K562 (cell line): ENCODE measurements around the gene RIPOR1. TPM values are rescaled to one million over a fixed set of nuclear protein-coding genes. Genes with fewer than 3 reads are reported as not detected.

Experiments
- CREB1 ChIP-seq, 2 experiments: sonication (generic) in 1 of 2; formaldehyde crosslinking in 1 of 2; IDR thresholded peaks; 2 replicates each; pipeline versions ENCODE4 v1.6.1 to v1.8.0; 2012 to 2022; ENCODE audit warnings: inconsistent platforms in 1 of 2, mild to moderate bottlenecking in 1 of 2, missing genetic modification reagents in 1 of 2, moderate library complexity in 1 of 2
- FOXA3 ChIP-seq, 2 experiments: fragments of 450-650 bp in 1 of 2; sonication (generic) in 1 of 2; formaldehyde crosslinking; IDR thresholded peaks in 1 of 2; conservative IDR thresholded peaks in 1 of 2; 2 replicates each; pipeline versions ENCODE4 v1.4.0 to v1.8.0; 2020 to 2022; ENCODE audit warnings: mild to moderate bottlenecking in 2 of 2, missing genetic modification reagents in 1 of 2
- HMGN3 ChIP-seq: IDR thresholded peaks from 2 replicates; pipeline ENCODE4 v1.6.1; 2011; ENCODE audit warnings: borderline replicate concordance, low read depth, mild to moderate bottlenecking, mixed read lengths, low read length; ENCODE audit not compliant: insufficient read length; ENCODE audit errors: extremely low read depth
- PRPF4 ChIP-seq: fragments of 200-400 bp; formaldehyde crosslinking; IDR thresholded peaks from one replicate; pipeline ENCODE4 v1.6.1; 2017; ENCODE audit warnings: low read length, low read depth, mild to moderate bottlenecking; ENCODE audit not compliant: insufficient read depth, poor library complexity, severe bottlenecking
- PTTG1 ChIP-seq: fragments of 450-650 bp; IDR thresholded peaks from 2 replicates; pipeline ENCODE4 v1.6.1; 2016; ENCODE audit warnings: low read depth, mild to moderate bottlenecking, missing genetic modification characterization, missing compliant biosample characterization
- RHOXF2B ChIP-seq: fragments of 250-450 bp; sonication (Bioruptor Pico); conservative IDR thresholded peaks from 2 replicates; pipeline ENCODE4 v1.5.1; 2021
- SMC3 ChIP-seq: conservative IDR thresholded peaks from 2 replicates; pipeline ENCODE4 v1.6.1; 2011; ENCODE audit warnings: low read depth, low read length, improper control_type of control experiment; ENCODE audit not compliant: insufficient read depth
- SP1 ChIP-seq: sonication (generic); formaldehyde crosslinking; IDR thresholded peaks from 2 replicates; pipeline ENCODE4 v1.8.1; 2022; ENCODE audit warnings: mild to moderate bottlenecking, missing genetic modification reagents
- STAT5B ChIP-seq: fragments of 250-450 bp; sonication (Bioruptor Pico); IDR thresholded peaks from 2 replicates; pipeline ENCODE4 v1.8.0; 2021; ENCODE audit warnings: mild to moderate bottlenecking, inconsistent platforms
- TFAM ChIP-seq: fragments of 250-450 bp; sonication (Bioruptor Pico); conservative IDR thresholded peaks from 2 replicates; pipeline ENCODE4 v1.5.0; 2021; ENCODE audit warnings: mild to moderate bottlenecking, moderate library complexity
- ZNF253 ChIP-seq: fragments of 250-450 bp; sonication (Bioruptor Pico); conservative IDR thresholded peaks from 2 replicates; pipeline ENCODE4 v1.6.1; 2021; ENCODE audit warnings: mild to moderate bottlenecking
- ZNF75A ChIP-seq: fragments of 450-650 bp; formaldehyde crosslinking; IDR thresholded peaks from 2 replicates; pipeline ENCODE4 v1.4.0; 2020; ENCODE audit warnings: mild to moderate bottlenecking
- polyA plus RNA-seq, 8 experiments: library from polyadenylated mRNA; depleted of rRNA in 4 of 8; stranded (reverse) in 5 of 8; unstranded in 3 of 8; fragments of >200 nt; fragmentation: Nextera tagmentation in 2 of 8; fragmentation: Illumina TruSeq in 1 of 8; extraction: Ambion mirVana in 2 of 8; extraction: Trizol in 1 of 8; gene quantifications; 2 replicates each; pipeline versions ENCODE4 v1.2.1 to v1.2.3, GENCODE V29; 2011 to 2014; ENCODE audit warnings: inconsistent platforms in 1 of 8, missing spikeins in 1 of 8
- total RNA-seq, 7 experiments: library from RNA; depleted of rRNA in 6 of 7; stranded (reverse); fragments of >200 nt in 6 of 7; fragmentation: Illumina TruSeq in 2 of 7; extraction: Trizol in 2 of 7; gene quantifications; 2 replicates each; pipeline versions ENCODE4 v1.2.1 to v1.2.3, GENCODE V29; 2011 to 2021; ENCODE audit warnings: low replicate concordance in 1 of 7
- TF ChIP-seq, protein P1 (sequence below): IDR thresholded peaks from 2 replicates; pipeline ENCODE4 v1.6.1; 2011; ENCODE audit warnings: borderline replicate concordance, low read depth, mild to moderate bottlenecking, moderate library complexity, low read length; ENCODE audit not compliant: insufficient read depth, poor library complexity, severe bottlenecking
- TF ChIP-seq, protein P2 (sequence below): fragments of 200-400 bp; formaldehyde crosslinking; IDR thresholded peaks from 2 replicates; pipeline ENCODE4 v1.6.1; 2017; ENCODE audit warnings: mild to moderate bottlenecking, low read depth, low read length, moderate library complexity
- TF ChIP-seq, protein P3 (sequence below): sonication (generic); formaldehyde crosslinking; IDR thresholded peaks from 2 replicates; pipeline ENCODE4 v1.8.0; 2022; ENCODE audit warnings: mild to moderate bottlenecking, low read depth, missing genetic modification reagents

The RIPOR1 gene
- total and polyA plus RNA-seq, 9 of the 15 experiments (the other 6 are each of a cell fraction or from before 2014, with no cell fraction given), result 0.36 to 31.1 (median 3.0) TPM

DNA sequence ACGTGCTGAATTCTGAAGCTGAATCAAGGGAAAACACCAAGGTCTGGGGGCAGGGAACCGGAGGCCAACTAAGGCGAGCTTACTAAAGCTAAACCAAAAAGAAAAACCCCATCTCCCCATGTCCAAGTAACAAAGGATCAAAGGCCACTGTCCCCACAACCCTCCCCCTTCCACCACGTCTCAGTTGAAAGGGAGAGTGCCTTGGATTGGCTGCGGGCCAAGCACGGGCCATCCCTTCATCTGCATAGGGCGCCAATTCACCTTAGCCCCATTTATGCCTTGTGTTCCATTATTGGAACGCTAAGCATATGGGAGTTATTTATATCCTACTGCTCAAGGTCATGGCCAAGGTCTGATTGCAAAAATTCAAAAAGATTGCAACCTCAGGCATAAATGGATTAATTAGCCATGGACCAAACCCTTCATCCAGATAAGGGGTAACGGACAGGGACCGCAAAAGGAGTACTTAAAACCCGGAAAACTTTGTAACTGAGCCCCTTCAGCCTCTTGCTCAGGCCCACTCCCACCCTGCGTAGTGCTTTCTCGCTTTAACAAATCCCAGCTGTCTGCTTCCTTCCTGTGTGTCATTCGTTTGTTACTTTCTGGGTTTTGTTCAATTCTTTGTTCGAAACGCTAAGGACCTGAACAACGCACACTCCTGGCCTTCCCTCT is 46.9 kb upstream of the RIPOR1 start (continued):
- TF ChIP-seq, protein P1, sequence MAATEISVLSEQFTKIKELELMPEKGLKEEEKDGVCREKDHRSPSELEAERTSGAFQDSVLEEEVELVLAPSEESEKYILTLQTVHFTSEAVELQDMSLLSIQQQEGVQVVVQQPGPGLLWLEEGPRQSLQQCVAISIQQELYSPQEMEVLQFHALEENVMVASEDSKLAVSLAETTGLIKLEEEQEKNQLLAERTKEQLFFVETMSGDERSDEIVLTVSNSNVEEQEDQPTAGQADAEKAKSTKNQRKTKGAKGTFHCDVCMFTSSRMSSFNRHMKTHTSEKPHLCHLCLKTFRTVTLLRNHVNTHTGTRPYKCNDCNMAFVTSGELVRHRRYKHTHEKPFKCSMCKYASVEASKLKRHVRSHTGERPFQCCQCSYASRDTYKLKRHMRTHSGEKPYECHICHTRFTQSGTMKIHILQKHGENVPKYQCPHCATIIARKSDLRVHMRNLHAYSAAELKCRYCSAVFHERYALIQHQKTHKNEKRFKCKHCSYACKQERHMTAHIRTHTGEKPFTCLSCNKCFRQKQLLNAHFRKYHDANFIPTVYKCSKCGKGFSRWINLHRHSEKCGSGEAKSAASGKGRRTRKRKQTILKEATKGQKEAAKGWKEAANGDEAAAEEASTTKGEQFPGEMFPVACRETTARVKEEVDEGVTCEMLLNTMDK, result no peak
- TF ChIP-seq TFAM (CRISPR knock-in tag), result no peak
- no peak for TF ChIP-seq PTTG1 (tag)
- TF ChIP-seq CREB1 (IDR thresholded peaks at IDR 0.05), result no peak
- no peak for TF ChIP-seq CREB1 (CRISPR knock-in tag; IDR thresholded peaks at IDR 0.05)
- TF ChIP-seq PRPF4, result no peak
- TF ChIP-seq, protein P2, sequence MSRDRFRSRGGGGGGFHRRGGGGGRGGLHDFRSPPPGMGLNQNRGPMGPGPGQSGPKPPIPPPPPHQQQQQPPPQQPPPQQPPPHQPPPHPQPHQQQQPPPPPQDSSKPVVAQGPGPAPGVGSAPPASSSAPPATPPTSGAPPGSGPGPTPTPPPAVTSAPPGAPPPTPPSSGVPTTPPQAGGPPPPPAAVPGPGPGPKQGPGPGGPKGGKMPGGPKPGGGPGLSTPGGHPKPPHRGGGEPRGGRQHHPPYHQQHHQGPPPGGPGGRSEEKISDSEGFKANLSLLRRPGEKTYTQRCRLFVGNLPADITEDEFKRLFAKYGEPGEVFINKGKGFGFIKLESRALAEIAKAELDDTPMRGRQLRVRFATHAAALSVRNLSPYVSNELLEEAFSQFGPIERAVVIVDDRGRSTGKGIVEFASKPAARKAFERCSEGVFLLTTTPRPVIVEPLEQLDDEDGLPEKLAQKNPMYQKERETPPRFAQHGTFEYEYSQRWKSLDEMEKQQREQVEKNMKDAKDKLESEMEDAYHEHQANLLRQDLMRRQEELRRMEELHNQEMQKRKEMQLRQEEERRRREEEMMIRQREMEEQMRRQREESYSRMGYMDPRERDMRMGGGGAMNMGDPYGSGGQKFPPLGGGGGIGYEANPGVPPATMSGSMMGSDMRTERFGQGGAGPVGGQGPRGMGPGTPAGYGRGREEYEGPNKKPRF, result no peak
- TF ChIP-seq RHOXF2B (CRISPR knock-in tag), result no peak
- no peak for TF ChIP-seq ZNF75A
- TF ChIP-seq ZNF253 (CRISPR knock-in tag), result no peak
- TF ChIP-seq HMGN3, result no peak
- TF ChIP-seq FOXA3 (CRISPR knock-in tag; conservative IDR thresholded peaks at IDR 0.05 in 1 of 2, IDR thresholded peaks at IDR 0.05 in 1 of 2), result no peak
- no peak for TF ChIP-seq STAT5B (CRISPR knock-in tag)
- TF ChIP-seq, protein P3, sequence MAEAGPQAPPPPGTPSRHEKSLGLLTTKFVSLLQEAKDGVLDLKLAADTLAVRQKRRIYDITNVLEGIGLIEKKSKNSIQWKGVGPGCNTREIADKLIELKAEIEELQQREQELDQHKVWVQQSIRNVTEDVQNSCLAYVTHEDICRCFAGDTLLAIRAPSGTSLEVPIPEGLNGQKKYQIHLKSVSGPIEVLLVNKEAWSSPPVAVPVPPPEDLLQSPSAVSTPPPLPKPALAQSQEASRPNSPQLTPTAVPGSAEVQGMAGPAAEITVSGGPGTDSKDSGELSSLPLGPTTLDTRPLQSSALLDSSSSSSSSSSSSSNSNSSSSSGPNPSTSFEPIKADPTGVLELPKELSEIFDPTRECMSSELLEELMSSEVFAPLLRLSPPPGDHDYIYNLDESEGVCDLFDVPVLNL (CRISPR knock-in tag), result no peak
- no peak for TF ChIP-seq SP1
- no peak for TF ChIP-seq SMC3
